HL-60 (cell line): ENCODE measurements around the gene ZNF92.

Experiments
- CTCF ChIP-seq: IDR thresholded peaks from one replicate; pipeline ENCODE4 v1.5.1; 2011; ENCODE audit warnings: low read length, control low read depth, inconsistent platforms; ENCODE audit not compliant: insufficient read depth
- GABPA ChIP-seq: IDR thresholded peaks from 2 replicates; pipeline ENCODE4 v1.6.1; 2012; ENCODE audit warnings: low read depth
- POLR2AphosphoS5 ChIP-seq: IDR thresholded peaks from 2 replicates; pipeline ENCODE4 v1.6.1; 2012; ENCODE audit warnings: low read depth
- SPI1 ChIP-seq: IDR thresholded peaks from 2 replicates; pipeline ENCODE4 v1.6.1; 2012; ENCODE audit warnings: low read depth, mild to moderate bottlenecking, borderline replicate concordance

DNA sequence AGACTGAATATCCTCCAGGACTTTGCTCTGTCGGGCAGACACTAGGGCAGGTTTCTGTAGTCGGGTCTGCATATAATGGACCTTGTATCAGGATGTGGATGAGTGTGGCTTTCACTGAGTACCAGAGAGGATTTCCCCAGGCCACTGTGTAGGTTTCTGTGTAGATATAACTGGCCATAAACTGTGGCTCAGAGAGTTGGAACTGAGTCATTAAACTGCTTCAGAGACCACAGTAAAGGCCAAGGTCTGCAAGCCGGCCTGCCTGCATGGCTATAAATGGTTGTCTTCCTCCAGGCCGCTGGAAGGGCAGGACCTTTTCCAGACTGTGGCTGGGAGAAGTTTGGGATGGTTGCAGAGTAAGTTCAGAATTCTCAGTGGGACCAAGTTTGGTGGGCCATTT lies 16.9 kb downstream of the ZNF92 start:
- TF ChIP-seq GABPA = no peak
- no peak for TF ChIP-seq CTCF
- TF ChIP-seq POLR2AphosphoS5 = no peak
- no peak for TF ChIP-seq SPI1
